Measurements from ENCODE around the gene TLR5.

The TLR5 gene

GRCh38 chr1:223143537-223144248 lies 645 bp upstream of the TLR5 start:
- no peaks in the 10 kb centered on the region for H3K36me3 ChIP-seq (ENCODE audit: insufficient read depth, low read length)
- H3K9me3 ChIP-seq (ENCODE audit: low read length), result no peaks in the 10 kb centered on the region
- H2AFZ ChIP-seq (ENCODE audit: low read depth, low read length), result peak overlapping the region; percentile 11
- no peaks in the 10 kb centered on the region for H3K27me3 ChIP-seq (ENCODE audit: insufficient read depth, low read length)
- no peaks in the 10 kb centered on the region for H3K4me1 ChIP-seq (ENCODE audit: insufficient read depth, low read length)
- H3K4me3 ChIP-seq (ENCODE audit: low read length), result peak overlapping the region; percentile 47

GRCh38 chr1:223142269-223142668 lies 779 bp downstream of the TLR5 start:
- no peaks in the 10 kb centered on the region for H3K9me3 ChIP-seq (ENCODE audit: low read length)
- peak overlapping the region; percentile 47 for H3K4me3 ChIP-seq (ENCODE audit: low read length)
- H3K4me1 ChIP-seq (ENCODE audit: insufficient read depth, low read length), result no peaks in the 10 kb centered on the region
- no peak overlapping the region for H2AFZ ChIP-seq (ENCODE audit: low read depth, low read length)
- no peaks in the 10 kb centered on the region for H3K27me3 ChIP-seq (ENCODE audit: insufficient read depth, low read length)
- H3K36me3 ChIP-seq (ENCODE audit: insufficient read depth, low read length), result no peaks in the 10 kb centered on the region

GRCh38 chr1:223140611-223141405 lies 2.2 kb downstream of the TLR5 start:
- Histone ChIP-seq H3K27me3 (ENCODE audit: insufficient read depth, low read length) (peaks cover 4% of the 10 kb centered on the region), H3K4me3 (ENCODE audit: low read length) (no peak overlapping the region), H3K9me3 (ENCODE audit: low read length) (no peaks in the 10 kb centered on the region)

GRCh38 chr1:223137455-223138085 lies 5.5 kb downstream of the TLR5 start:
- Histone ChIP-seq H3K4me3 (ENCODE audit: low read length) (no peak overlapping the region), H3K36me3 (ENCODE audit: insufficient read depth, low read length) (no peaks in the 10 kb centered on the region), H2AFZ (ENCODE audit: low read depth, low read length) (no peak overlapping the region), H3K9me3 (ENCODE audit: low read length) (no peaks in the 10 kb centered on the region), H3K4me1 (ENCODE audit: insufficient read depth, low read length) (no peaks in the 10 kb centered on the region), H3K27me3 (ENCODE audit: insufficient read depth, low read length) (peaks cover 26% of the 10 kb centered on the region)

More at GRCh38 chr1:223140611-223141405, 2.2 kb downstream of the TLR5 start:
- Histone ChIP-seq H3K4me1 (ENCODE audit: insufficient read depth, low read length) (no peaks in the 10 kb centered on the region), H3K36me3 (ENCODE audit: insufficient read depth, low read length) (no peaks in the 10 kb centered on the region), H2AFZ (ENCODE audit: low read depth, low read length) (no peak overlapping the region)

- H3K9me3 ChIP-seq (ENCODE audit: low read length), result no peaks in the 10 kb centered on the region
- no peak overlapping the region for H3K4me3 ChIP-seq (ENCODE audit: low read length)
- no peak overlapping the region for H2AFZ ChIP-seq (ENCODE audit: low read depth, low read length)
- no peaks in the 10 kb centered on the region for H3K36me3 ChIP-seq (ENCODE audit: insufficient read depth, low read length)
- H3K27me3 ChIP-seq (ENCODE audit: insufficient read depth, low read length), result peaks cover 26% of the 10 kb centered on the region
- no peaks in the 10 kb centered on the region for H3K4me1 ChIP-seq (ENCODE audit: insufficient read depth, low read length)
These were observed 7.0 kb downstream of the TLR5 start for GRCh38 chr1:223136086-223136485.

- H2AFZ ChIP-seq (ENCODE audit: low read depth, low read length), result no peak overlapping the region
- H3K9me3 ChIP-seq (ENCODE audit: low read length), result no peaks in the 10 kb centered on the region
- peaks cover 31% of the 10 kb centered on the region for H3K27me3 ChIP-seq (ENCODE audit: insufficient read depth, low read length)
- H3K4me1 ChIP-seq (ENCODE audit: insufficient read depth, low read length), result no peaks in the 10 kb centered on the region
- H3K4me3 ChIP-seq (ENCODE audit: low read length), result no peak overlapping the region
- H3K36me3 ChIP-seq (ENCODE audit: insufficient read depth, low read length), result no peaks in the 10 kb centered on the region
These were observed 7.7 kb downstream of the TLR5 start for GRCh38 chr1:223135176-223135942.

- Histone ChIP-seq H2AFZ (ENCODE audit: low read depth, low read length) (peak overlapping the region; percentile 23), H3K27me3 (ENCODE audit: insufficient read depth, low read length) (peaks cover 41% of the 10 kb centered on the region), H3K4me3 (ENCODE audit: low read length) (peak overlapping the region; percentile 14), H3K9me3 (ENCODE audit: low read length) (no peaks in the 10 kb centered on the region), H3K36me3 (ENCODE audit: insufficient read depth, low read length) (no peaks in the 10 kb centered on the region), H3K4me1 (ENCODE audit: insufficient read depth, low read length) (no peaks in the 10 kb centered on the region)
These were observed 9.1 kb downstream of the TLR5 start for GRCh38 chr1:223133824-223134435.

GRCh38 chr1:223133306-223133823 lies 9.7 kb downstream of the TLR5 start:
- H3K4me1 ChIP-seq (ENCODE audit: insufficient read depth, low read length), result no peaks in the 10 kb centered on the region
- no peak overlapping the region for H2AFZ ChIP-seq (ENCODE audit: low read depth, low read length)
- H3K9me3 ChIP-seq (ENCODE audit: low read length), result no peaks in the 10 kb centered on the region
- peaks cover 41% of the 10 kb centered on the region for H3K27me3 ChIP-seq (ENCODE audit: insufficient read depth, low read length)
- no peaks in the 10 kb centered on the region for H3K36me3 ChIP-seq (ENCODE audit: insufficient read depth, low read length)
- no peak overlapping the region for H3K4me3 ChIP-seq (ENCODE audit: low read length)

GRCh38 chr1:223129229-223129901 lies 13.7 kb downstream of the TLR5 start:
- H3K27me3 ChIP-seq (ENCODE audit: insufficient read depth, low read length), result peaks cover 26% of the 10 kb centered on the region
- no peak overlapping the region for H2AFZ ChIP-seq (ENCODE audit: low read depth, low read length)
- no peaks in the 10 kb centered on the region for H3K9me3 ChIP-seq (ENCODE audit: low read length)
- no peaks in the 10 kb centered on the region for H3K4me1 ChIP-seq (ENCODE audit: insufficient read depth, low read length)
- H3K36me3 ChIP-seq (ENCODE audit: insufficient read depth, low read length), result no peaks in the 10 kb centered on the region
- H3K4me3 ChIP-seq (ENCODE audit: low read length), result no peak overlapping the region

GRCh38 chr1:223126741-223127140 lies 16.3 kb downstream of the TLR5 start:
- H3K4me1 ChIP-seq (ENCODE audit: insufficient read depth, low read length), result no peaks in the 10 kb centered on the region
- H3K27me3 ChIP-seq (ENCODE audit: insufficient read depth, low read length), result peaks cover 15% of the 10 kb centered on the region
- no peak overlapping the region for H2AFZ ChIP-seq (ENCODE audit: low read depth, low read length)
- H3K4me3 ChIP-seq (ENCODE audit: low read length), result no peak overlapping the region
- no peaks in the 10 kb centered on the region for H3K36me3 ChIP-seq (ENCODE audit: insufficient read depth, low read length)
- H3K9me3 ChIP-seq (ENCODE audit: low read length), result no peaks in the 10 kb centered on the region

GRCh38 chr1:223125766-223126165 lies 17.3 kb downstream of the TLR5 start:
- H2AFZ ChIP-seq (ENCODE audit: low read depth, low read length), result no peak overlapping the region
- no peaks in the 10 kb centered on the region for H3K4me1 ChIP-seq (ENCODE audit: insufficient read depth, low read length)
- H3K27me3 ChIP-seq (ENCODE audit: insufficient read depth, low read length), result peaks cover 14% of the 10 kb centered on the region
- H3K9me3 ChIP-seq (ENCODE audit: low read length), result no peaks in the 10 kb centered on the region
- H3K4me3 ChIP-seq (ENCODE audit: low read length), result no peak overlapping the region
- H3K36me3 ChIP-seq (ENCODE audit: insufficient read depth, low read length), result no peaks in the 10 kb centered on the region

Measured in neuron (in vitro differentiated cells).